B cell (primary cell): Measurements from ENCODE around the gene AIMP2. TPM values are rescaled to one million over a fixed set of nuclear protein-coding genes. Genes with fewer than 3 reads are reported as not detected.
"Not testable (repeated sequence)": the region's sequence is repeated elsewhere in the genome, so short reads cannot be mapped to it uniquely, and the experiment has no call there.

ENCODE experiments used
- ATAC-seq: fragments of 200-7000 bp; cut with Tn5 transposase; one replicate; pipeline ENCODE4 v1.10.0; 2021; ENCODE audit warnings: low read depth, mild to moderate bottlenecking, moderate number of reproducible peaks, moderate library complexity
- CTCF ChIA-PET: fragments of 350-600 bp; sonication (Branson Sonifier 250); formaldehyde crosslinking; loops from one replicate; lab custom pipeline; 2021; ENCODE audit warnings: antibody characterized with exemption, inconsistent platforms; lab: Charles Lee
- POLR2A ChIA-PET: fragments of 350-600 bp; sonication (Branson Sonifier 250); formaldehyde crosslinking; loops from one replicate; lab custom pipeline; 2021; ENCODE audit warnings: antibody characterized with exemption; lab: Charles Lee
- DNase-seq: peaks from one replicate; pipeline ENCODE4 v3.0.0; 2013
- H2AFZ ChIP-seq: 2 replicates; pipeline ENCODE4 v1.6.1; 2012; ENCODE audit warnings: mild to moderate bottlenecking, low read depth, low read length; ENCODE audit not compliant: insufficient read depth, poor library complexity, severe bottlenecking
- H3K27ac ChIP-seq, 2 donors: 1 replicate in 1 of 2; 2 replicates in 1 of 2; pipeline ENCODE4 v1.5.1; 2012 to 2013; ENCODE audit warnings: low read length in 2 of 2, mild to moderate bottlenecking in 2 of 2, moderate library complexity in 1 of 2
- H3K27me3 ChIP-seq, 4 experiments: fragments of 200-600 bp in 1 of 4; sonication (generic) in 1 of 4; replicated peaks in 1 of 4; 1 replicate in 2 of 4; 2 replicates in 2 of 4; pipeline versions ENCODE4 v1.6.1 to v1.7.0; 2013 to 2016; ENCODE audit warnings: low read length in 3 of 4, mild to moderate bottlenecking in 2 of 4, mixed read lengths in 1 of 4, moderate library complexity in 1 of 4; ENCODE audit not compliant: insufficient read depth in 4 of 4, control insufficient read depth in 3 of 4; ENCODE audit errors: control extremely low read depth in 1 of 4
- H3K36me3 ChIP-seq, 2 experiments: replicated peaks in 1 of 2; 1 replicate in 1 of 2; 2 replicates in 1 of 2; pipeline versions ENCODE4 v1.6.1 to v1.7.1; 2013; ENCODE audit warnings: low read length in 1 of 2; ENCODE audit not compliant: insufficient read depth in 2 of 2, control insufficient read depth in 1 of 2; ENCODE audit errors: control extremely low read depth in 1 of 2, extremely low read depth in 1 of 2
- H3K4me1 ChIP-seq, 2 donors: fragments of 200-600 bp in 1 of 2; sonication (generic) in 1 of 2; 1 replicate in 1 of 2; 2 replicates in 1 of 2; pipeline versions ENCODE4 v1.5.1 to v1.6.1; 2013 to 2017; ENCODE audit warnings: low read length in 2 of 2; ENCODE audit not compliant: control insufficient read depth in 2 of 2, insufficient read depth in 2 of 2
- H3K4me2 ChIP-seq: replicated peaks from 2 replicates; pipeline ENCODE3; 2012; ENCODE audit warnings: mild to moderate bottlenecking, low read depth, low read length; ENCODE audit not compliant: poor library complexity, severe bottlenecking
- H3K4me3 ChIP-seq, 5 experiments: fragments of 200-600 bp in 1 of 5; sonication (generic) in 1 of 5; 1 replicate in 3 of 5; 2 replicates in 2 of 5; pipeline versions ENCODE4 v1.5.1 to v1.7.0; 2011 to 2016; ENCODE audit warnings: low read length in 4 of 5, mild to moderate bottlenecking in 4 of 5, low read depth in 2 of 5, control low read depth in 1 of 5, moderate library complexity in 1 of 5; ENCODE audit not compliant: insufficient read depth in 1 of 5; ENCODE audit errors: control extremely low read depth in 1 of 5, extremely low read depth in 1 of 5
- H3K79me2 ChIP-seq: fragments of 200-600 bp; sonication (generic); one replicate; pipeline ENCODE4 v1.6.0; 2016; ENCODE audit warnings: low read length; ENCODE audit not compliant: control insufficient read depth, insufficient read depth
- H3K9ac ChIP-seq: fragments of 200-600 bp; sonication (generic); 2 replicates; pipeline ENCODE4 v1.6.1; 2017; ENCODE audit warnings: mild to moderate bottlenecking, low read length, moderate library complexity
- H3K9me3 ChIP-seq, 3 donors: one replicate each; pipeline versions ENCODE4 v1.6.1 to v1.7.1; 2013; ENCODE audit warnings: low read length in 2 of 3; ENCODE audit not compliant: control insufficient read depth in 2 of 3, insufficient read depth in 1 of 3; ENCODE audit errors: control extremely low read depth in 1 of 3
- H4K20me1 ChIP-seq: 2 replicates; pipeline ENCODE4 v1.6.0; 2012; ENCODE audit warnings: mild to moderate bottlenecking, low read length; ENCODE audit not compliant: insufficient read depth, control insufficient read depth, poor library complexity, severe bottlenecking
- H3K27ac Mint-ChIP-seq: one replicate; pipeline ENCODE4 v1.8.0; 2021; ENCODE audit warnings: mixed read lengths
- H3K27me3 Mint-ChIP-seq: one replicate; pipeline ENCODE4 v1.8.0; 2021; ENCODE audit warnings: mixed read lengths
- H3K4me1 Mint-ChIP-seq: one replicate; pipeline ENCODE4 v1.8.0; 2021; ENCODE audit warnings: mixed read lengths
- H3K4me3 Mint-ChIP-seq: one replicate; pipeline ENCODE4 v1.8.0; 2021; ENCODE audit warnings: mixed read lengths
- H3K9me3 Mint-ChIP-seq: one replicate; pipeline ENCODE4 v1.8.0; 2022; ENCODE audit warnings: mixed read lengths; ENCODE audit not compliant: insufficient read depth
- WGBS: methylation state at CpG from one replicate; pipeline ENCODE4 v1.1.5; 2013; ENCODE audit warnings: missing lambda C conversion rate; ENCODE audit not compliant: insufficient coverage; 5-methylcytosine and 5-hydroxymethylcytosine counted together
- intact Hi-C: fragments of 100-400 bp; cut with micrococcal nuclease; formaldehyde crosslinking; loops from one replicate; pipeline ENCODE4 v1.10.0; 2022
- polyA plus RNA-seq: library from polyadenylated mRNA; depleted of rRNA; stranded (reverse); fragments of >200 nt; gene quantifications from 2 replicates; pipeline ENCODE4 v1.2.3, GENCODE V29; 2012
- total RNA-seq, 2 donors: library from RNA; stranded (reverse); fragments of 120-200 nt in 1 of 2; gene quantifications; 1 replicate in 1 of 2; 2 replicates in 1 of 2; pipeline versions ENCODE4 v1.2.3 to v1.2.4, GENCODE V29; 2013 to 2022

The AIMP2 gene
- total and polyA plus RNA-seq, 2 donors (not counting 1 experiment from before 2014, with no cell fraction given), result 11.7 to 14.0 TPM

DNA sequence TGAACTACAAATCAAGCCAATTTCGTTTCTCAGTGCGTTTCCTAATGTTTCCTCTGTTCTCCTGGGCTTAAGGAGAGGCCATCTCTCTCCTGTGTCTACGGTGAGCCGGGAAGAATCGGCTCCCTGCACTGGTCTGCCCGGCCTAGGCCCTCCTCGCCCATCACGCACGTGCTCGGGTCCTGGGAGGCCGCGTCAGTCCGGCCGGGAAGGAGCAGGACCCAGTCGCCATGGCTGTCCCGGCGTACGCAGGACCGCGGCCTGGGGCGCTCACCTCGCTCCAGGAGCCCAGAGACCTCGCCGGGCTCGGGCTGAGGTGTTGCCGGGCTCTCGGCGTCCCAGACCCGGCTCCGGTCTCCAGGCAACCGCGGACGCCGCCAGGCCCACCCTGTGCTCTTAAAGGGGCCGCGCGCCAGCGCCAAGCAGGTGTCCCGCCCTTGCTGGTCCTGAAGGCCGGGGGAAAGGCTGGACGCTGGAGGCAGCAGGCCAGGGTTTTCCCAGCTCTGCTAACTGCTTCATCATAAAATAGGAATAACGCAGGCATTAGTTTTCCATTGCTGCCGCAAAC is 38.6 kb upstream of the AIMP2 start, which contains the start of gene RSPH10B:
TSS of gene RSPH10B (minus strand) at position 343 of the 565 bp plus-strand sequence. CDS start 3,573 bp downstream, outside the sequence.
- H3K4me3 ChIP-seq, H3K27me3 ChIP-seq, POLR2A ChIA-PET, ATAC-seq, H3K9me3 ChIP-seq, H3K4me1 ChIP-seq, H3K79me2 ChIP-seq, H3K27ac Mint-ChIP-seq, H3K27me3 Mint-ChIP-seq, DNase-seq, H3K4me2 ChIP-seq, intact Hi-C loops, H3K9me3 Mint-ChIP-seq, H3K9ac ChIP-seq, CTCF ChIA-PET, H3K4me1 Mint-ChIP-seq, H4K20me1 ChIP-seq, H3K4me3 Mint-ChIP-seq, H3K36me3 ChIP-seq, H2AFZ ChIP-seq, H3K27ac ChIP-seq: not testable (repeated sequence)
- WGBS, result 42% methylated on average over 10 of the region's 43 CpGs

DNA sequence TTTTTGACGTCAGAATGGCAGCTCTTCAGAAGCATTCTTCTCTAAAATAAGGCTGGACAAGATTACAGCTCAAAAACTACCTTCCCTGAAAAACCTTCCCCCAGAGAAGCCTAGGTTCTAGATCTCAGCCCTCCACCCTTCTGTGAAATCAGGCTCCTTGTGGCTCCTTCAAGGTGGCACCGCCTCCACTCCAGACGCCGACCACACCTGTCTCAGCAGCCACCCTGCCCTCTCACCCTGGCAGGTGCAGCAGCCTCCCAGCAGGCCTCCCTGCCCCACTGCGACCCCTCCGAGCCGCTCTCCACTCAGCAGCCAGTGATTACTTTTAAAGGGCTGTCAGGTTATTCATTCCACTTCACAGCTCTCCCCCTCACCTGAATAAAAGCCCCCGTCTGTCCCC is 35.5 kb upstream of the AIMP2 start:
- intact Hi-C loops, DNase-seq, ATAC-seq: not testable (repeated sequence)

DNA sequence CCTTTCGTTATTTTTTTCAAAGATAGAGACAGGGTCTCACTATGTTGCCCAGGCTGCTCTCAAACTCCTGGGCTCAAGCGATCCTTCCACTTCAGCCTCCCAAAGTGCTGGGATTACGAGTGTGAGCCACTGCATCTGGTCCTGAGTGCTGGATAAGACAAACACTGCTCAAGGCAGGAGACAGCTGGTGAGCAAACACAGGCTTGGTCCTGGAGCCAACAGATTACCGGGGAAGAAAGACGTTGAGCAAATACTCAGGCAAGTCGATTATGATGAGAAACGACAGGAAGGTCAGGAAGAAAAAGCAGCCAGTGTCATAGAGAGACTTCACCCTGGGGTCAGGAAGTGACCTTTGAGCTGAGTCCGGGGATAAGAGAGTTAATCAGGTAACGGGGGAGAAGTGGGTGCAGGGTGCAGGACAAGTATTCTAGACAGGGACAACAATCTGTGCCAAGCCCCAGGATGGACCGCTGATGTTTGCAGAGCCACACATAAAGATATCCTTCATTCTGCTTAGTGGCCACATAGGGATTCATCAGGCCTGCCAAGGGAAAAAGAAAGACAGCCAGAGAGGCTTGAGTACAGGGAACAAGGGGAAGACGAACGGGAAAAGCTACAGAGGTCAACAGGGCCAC is 29.3 kb upstream of the AIMP2 start:
- H2AFZ ChIP-seq, H3K4me1 ChIP-seq, H3K4me3 Mint-ChIP-seq, H3K4me2 ChIP-seq, H3K9me3 ChIP-seq, H3K27me3 Mint-ChIP-seq, H3K27me3 ChIP-seq, H3K9ac ChIP-seq, ATAC-seq, H3K9me3 Mint-ChIP-seq, H3K27ac ChIP-seq, intact Hi-C loops, H3K4me3 ChIP-seq, CTCF ChIA-PET, H3K36me3 ChIP-seq, H4K20me1 ChIP-seq, DNase-seq, POLR2A ChIA-PET, H3K27ac Mint-ChIP-seq, H3K4me1 Mint-ChIP-seq, H3K79me2 ChIP-seq: not testable (repeated sequence)
- no CpG with 5 or more reads among the region's 12 CpGs for WGBS

More for the DNA sequence above, 35.5 kb upstream of the AIMP2 start:
- H3K27me3 Mint-ChIP-seq, H3K4me1 ChIP-seq, H2AFZ ChIP-seq, H3K4me2 ChIP-seq, H3K9me3 Mint-ChIP-seq, H3K27ac ChIP-seq, H3K4me3 Mint-ChIP-seq, H3K4me3 ChIP-seq, H3K9ac ChIP-seq, H3K36me3 ChIP-seq, H3K27ac Mint-ChIP-seq, H4K20me1 ChIP-seq, POLR2A ChIA-PET, H3K9me3 ChIP-seq, H3K27me3 ChIP-seq, CTCF ChIA-PET, H3K79me2 ChIP-seq, H3K4me1 Mint-ChIP-seq: not testable (repeated sequence)
- no CpG with 5 or more reads among the region's 8 CpGs for WGBS

DNA sequence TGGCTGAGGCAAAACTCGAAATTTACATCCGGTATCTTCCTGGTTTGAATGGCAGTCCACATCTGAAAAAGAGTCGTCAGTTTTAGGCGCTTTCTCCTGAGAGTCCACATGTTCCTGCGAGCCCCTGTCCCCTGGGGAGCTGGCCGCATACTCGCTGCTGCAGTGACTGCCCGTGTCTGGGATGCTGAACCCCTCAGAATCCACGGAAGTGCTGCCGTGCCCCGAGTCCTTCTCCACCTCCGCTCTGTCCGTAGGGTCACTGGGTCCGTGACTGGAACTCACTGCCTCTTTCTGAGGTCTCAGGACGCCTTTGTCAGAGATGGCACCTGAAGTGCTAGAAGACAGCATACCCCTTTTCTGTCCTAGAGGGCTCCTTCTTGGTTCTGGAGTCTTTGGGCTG is 22.0 kb upstream of the AIMP2 start:
- POLR2A ChIA-PET, H4K20me1 ChIP-seq, H3K27me3 ChIP-seq, intact Hi-C loops, CTCF ChIA-PET, H3K27ac ChIP-seq, H3K4me3 ChIP-seq, H2AFZ ChIP-seq, H3K4me1 ChIP-seq, H3K4me3 Mint-ChIP-seq, H3K9me3 Mint-ChIP-seq, ATAC-seq, H3K9me3 ChIP-seq, H3K9ac ChIP-seq, H3K79me2 ChIP-seq, H3K4me1 Mint-ChIP-seq, DNase-seq, H3K4me2 ChIP-seq, H3K27me3 Mint-ChIP-seq, H3K27ac Mint-ChIP-seq: not testable (repeated sequence)
- peaks cover 3 to 27% of the 10 kb centered on the region in 2 experiments for H3K36me3 ChIP-seq
- WGBS, result 97% methylated on average over 14 of the region's 15 CpGs
